AG09319 (cell line): ENCODE data around the gene MMS19.
"Not testable (repeated sequence)": the region's sequence is repeated elsewhere in the genome, so short reads cannot be mapped to it uniquely, and the experiment has no call there.

Experiments
- DNase-seq: peaks from one replicate; pipeline ENCODE4 v3.0.0-alpha.2; 2010; ENCODE audit warnings: low read depth; ENCODE audit errors: extremely low read depth
- CTCF ChIP-seq: IDR thresholded peaks from 2 replicates; pipeline ENCODE4 v1.5.1; 2011; ENCODE audit warnings: low read depth, mild to moderate bottlenecking, inconsistent platforms, low read length, moderate library complexity

MMS19 gene

DNA sequence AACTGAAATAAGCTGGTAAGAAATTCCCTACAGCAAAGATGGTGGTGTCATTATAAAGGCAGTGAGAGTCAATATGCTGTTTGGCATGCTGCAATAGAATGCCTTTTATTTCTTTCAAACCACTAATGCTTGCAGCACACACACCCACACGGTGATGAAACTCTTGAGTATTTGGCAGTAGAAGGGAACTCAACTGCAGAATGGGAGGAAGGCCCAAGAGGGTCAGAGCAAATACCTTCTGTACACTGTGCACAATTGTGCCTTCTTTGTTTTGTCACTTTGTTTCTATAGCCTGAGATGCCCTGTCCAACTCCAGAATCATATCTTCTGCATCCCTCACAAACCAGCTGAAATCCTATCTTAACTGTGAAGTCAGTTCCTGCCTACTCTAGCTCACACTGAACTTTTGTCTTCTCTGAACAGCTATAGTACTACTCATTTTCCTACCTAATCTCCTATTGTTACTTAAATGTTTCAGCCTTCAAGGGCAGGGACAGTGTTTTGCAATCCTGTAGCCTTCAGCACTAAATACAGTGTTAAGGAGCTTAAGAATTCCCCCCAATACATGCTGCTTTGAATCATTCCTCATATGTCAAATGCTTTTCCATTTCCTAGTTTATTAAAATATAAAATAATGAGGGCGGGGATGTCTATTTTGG is 22.2 kb downstream of the MMS19 start:
- DNase-seq = no peak
- TF ChIP-seq CTCF = no peak

DNA sequence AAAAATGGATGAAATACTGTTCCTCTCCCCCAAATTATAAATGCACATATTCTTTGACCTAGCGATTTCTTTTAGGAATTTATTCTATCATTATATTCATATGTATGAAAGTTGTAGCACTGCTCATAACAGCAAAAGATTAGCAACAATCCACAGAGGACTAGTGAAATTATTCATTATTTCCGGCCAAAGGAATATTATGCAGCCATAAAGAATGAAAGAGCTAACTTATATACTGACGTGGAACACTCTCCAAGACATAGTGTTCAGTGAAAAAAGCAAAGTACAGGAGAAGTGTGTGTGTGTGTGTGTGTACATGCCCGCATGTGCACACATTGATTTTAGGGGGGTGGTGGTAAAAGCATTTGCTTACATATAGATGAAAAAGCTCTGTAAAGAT is 23.3 kb downstream of the MMS19 start:
- no peak for TF ChIP-seq CTCF

DNA sequence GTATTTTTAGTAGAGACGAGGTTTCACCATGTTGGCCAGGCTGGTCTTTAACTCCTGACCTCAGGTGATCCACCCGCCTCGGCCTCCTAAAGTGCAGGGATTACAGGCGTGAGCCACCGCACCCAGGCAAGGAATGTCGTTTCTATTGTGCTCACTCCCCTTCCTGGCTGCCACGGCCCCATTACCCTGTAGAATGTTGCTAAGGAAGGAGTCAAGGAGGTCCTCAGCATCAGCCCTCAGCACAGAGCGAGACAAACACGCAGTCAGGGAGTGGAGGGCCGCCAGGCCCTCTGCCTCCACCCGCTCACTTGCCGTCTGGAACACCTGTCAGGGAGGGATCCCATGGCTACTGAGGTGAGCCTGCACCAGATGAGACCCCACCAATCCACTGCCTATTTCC is 29.4 kb downstream of the MMS19 start:
- DNase-seq = not testable (repeated sequence)

More for the DNA sequence above, 23.3 kb downstream of the MMS19 start:
- no peak for DNase-seq

- no peak for DNase-seq
- TF ChIP-seq CTCF = no peak
These were observed 30.1 kb downstream of the MMS19 start for GRCh38 chr10:97468162-97468561.

- no peak for DNase-seq
- TF ChIP-seq CTCF = no peak
These were observed 31.5 kb downstream of the MMS19 start for GRCh38 chr10:97466755-97467154.

- no peak for DNase-seq
- TF ChIP-seq CTCF = no peak
These were observed 32.2 kb downstream of the MMS19 start for GRCh38 chr10:97465982-97466381.

GRCh38 chr10:97464226-97464625 is 34.0 kb downstream of the MMS19 start:
- no peak for DNase-seq
- TF ChIP-seq CTCF = no peak
